GM18511 (cell line): ENCODE measurements around the gene SPIRE1.
"Not testable (repeated sequence)": the region's sequence is repeated elsewhere in the genome, so short reads cannot be mapped to it uniquely, and the experiment has no call there.

Experiments used
- ATAC-seq: cut with Tn5 transposase; IDR thresholded peaks from one replicate; pipeline ENCODE4 v1.9.1; 2021; ENCODE audit warnings: mild to moderate bottlenecking, moderate library complexity; ENCODE audit not compliant: unreplicated experiment

SPIRE1 gene

DNA sequence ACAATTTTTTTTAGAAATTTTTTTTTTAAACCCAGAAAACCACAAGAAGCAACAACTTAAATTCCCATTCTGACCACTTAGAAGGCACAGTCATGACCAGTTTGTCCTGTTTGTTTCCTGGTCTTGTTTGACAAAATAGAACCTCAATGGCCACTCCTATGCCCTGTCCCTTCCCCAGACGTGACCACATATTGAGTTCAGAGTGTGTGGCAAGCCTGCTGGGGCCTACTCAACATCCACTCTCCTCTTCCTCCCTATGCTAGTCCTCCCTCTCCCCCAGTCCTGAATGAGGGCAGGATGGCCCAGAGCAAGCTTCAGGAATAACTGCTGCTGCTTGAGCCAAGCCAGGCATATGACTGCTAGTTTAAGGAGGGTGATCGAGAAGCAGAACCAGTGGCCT, 160.6 kb downstream of the SPIRE1 start:
- ATAC-seq: no peak

DNA sequence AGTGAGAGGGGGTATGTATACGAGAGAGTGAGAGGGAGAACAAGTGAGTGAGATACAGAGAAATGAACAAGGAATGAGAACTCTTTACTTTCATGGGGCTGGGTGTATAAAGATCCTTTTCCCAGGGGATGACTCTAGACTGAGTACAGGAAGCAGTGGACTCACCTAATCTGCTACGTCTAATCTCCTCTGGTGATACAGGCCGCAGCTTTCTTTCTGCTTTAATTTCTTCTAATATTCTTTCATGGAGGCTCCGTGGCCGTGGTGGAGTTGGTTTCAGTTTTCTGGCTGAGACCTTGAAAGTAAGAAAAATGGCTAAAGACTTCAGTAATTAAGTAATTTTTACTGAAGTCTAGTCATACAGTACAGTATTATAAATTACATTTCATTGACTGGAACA, 165.0 kb downstream of the SPIRE1 start:
- ATAC-seq: no peak

DNA sequence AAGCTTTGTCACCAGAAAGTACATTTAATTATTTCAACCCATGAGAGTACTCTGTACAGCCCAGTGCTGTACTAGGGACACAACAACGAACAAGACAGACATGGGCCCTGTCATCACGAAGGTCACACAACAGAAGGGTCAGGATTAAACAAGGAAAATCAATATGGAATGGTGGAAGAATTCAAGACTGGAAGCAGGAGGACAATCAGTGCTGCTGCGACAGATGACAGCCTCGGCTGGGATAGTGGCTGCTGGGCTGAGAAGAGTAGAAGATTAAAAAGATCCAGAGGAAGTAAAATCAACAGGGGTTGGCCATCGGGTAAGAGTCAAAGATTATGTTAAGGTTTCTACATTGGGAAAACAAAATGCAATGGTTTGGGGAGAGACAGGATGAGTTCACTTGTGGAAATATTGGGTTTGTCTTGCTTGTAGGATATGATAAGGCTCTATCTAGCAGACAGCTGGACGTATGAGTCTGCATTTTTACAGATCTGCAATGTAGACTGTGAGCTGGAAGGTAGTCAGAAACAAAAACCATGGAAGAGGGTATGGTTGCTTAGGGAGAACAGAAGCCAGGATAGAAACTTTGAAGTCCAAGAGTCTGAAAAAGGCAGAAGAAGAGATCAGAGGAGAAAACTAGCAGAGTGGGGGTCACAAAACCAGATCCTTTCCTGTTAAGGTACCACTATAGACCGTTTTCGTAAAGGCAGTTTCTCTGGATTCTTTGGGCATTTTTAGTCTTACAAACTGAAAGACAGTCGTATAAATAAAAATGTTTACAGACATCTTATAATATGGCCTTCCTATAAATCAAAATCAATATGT, 166.1 kb downstream of the SPIRE1 start:
- ATAC-seq: no peak

- no peak for ATAC-seq
Observed at GRCh38 chr18:12485479-12486105, 172.3 kb downstream of the SPIRE1 start.

DNA sequence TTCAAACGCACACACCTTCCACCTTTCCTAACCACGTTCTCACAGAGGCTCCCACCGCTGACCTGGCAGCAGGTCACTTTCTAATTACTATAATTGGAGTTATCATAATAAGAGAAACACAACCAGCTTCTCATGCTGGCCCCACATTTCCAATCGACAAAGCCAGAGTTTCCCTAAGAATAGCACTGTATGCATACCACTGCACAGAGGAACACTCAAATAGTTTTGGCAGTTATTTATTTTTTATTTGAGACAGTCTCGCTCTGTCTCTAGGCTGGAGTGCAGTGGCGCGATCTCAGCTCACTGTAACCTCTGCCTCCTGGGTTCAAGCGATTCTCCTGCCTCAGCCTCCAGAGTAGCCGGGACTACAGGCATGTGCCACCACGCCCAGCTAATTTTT, 176.0 kb downstream of the SPIRE1 start:
- not testable (repeated sequence) for ATAC-seq

DNA sequence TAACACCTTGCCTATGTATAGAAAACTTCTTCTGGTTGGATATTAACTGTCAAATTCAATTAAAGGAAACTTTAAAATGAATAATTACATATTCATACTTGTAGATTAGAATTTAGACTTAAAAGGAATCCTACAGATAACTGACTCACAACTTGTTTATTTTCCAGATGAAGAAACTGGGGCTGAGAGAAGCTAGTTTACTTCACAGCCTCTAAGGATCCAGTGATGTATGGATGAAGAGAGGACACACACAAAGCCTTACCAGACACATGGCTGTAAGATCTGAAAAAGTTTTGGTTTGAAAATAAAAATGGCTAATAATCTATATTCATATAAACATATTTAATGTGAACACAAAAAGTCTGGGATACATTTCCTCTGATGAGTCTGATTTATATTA, 177.9 kb downstream of the SPIRE1 start:
- no peak for ATAC-seq

DNA sequence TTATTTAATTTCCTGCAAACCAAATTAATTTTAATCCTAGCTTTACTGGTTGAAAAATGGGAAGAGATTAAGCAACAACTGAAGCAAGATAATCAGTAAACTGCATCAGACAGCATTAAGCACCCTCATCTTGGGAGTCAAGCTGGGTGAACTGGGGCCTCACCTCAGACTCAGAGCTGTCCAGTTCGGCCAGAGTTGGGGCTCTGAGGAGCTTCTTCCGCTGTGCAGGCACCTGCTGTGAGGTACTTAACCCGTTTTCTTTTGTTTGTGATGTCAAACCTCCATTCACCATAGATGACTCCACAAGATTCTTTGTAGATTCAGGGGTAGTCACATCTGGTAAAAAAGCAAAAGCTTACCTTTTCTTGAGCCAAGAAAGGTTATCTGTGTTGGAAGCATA, 178.4 kb downstream of the SPIRE1 start:
- no peak for ATAC-seq

DNA sequence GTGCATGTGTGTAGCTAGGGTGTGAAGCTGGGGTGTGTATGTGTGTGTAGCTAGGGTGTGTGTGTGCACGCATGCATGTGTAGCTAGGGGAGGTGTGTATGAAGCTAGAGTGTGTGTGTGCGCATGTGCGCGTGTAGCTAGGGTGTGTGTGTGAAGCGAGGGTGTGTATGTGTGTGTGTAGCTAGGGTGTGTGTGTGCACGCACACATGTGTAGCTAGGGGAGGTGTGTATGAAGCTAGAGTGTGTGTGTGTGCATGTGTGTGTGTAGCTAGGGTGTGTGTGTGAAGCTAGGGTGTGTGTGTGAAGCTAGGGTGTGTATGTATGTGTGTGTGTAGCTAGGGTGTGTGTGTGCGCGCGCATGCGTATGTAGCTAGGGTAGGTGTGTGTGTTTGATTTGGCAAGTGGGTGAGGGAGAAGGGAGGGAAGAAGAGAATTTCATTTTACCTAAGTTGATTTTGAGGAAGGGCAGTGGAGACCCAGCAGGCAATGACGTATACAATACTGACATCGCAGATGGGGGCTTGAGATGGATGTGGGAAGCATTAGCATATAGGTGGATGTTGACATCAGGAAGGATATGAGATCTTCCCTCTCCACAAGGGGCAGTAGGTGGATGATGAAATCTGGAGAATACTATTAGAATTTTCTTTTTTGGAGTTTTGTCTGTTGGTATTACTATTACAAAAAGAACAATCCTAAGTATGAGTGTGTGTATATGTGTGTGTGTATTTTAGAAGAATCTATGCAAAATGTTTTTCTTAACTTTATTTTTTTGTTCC, 179.4 kb downstream of the SPIRE1 start:
- no peak for ATAC-seq

- ATAC-seq: no peak
Observed at GRCh38 chr18:12477606-12478005, 180.3 kb downstream of the SPIRE1 start.

DNA sequence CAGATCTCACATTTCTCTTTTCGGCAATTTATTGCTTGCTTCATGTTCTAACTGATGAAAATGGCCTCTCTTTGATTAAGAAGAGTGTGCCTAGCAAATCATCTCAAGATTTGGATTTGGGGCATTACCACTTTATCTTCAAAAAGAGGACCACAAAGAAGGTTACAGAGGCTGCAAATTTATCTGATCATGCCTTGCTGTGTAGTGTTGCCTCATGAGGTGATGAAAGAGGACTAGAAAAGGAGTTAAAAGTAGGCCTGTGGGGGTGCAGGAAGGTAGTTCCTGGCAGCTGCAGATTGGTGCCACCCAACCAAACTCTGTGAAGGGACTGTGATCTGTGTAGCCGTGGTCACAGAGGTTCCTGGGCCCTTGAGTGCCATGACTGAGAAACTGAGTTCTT, 181.0 kb downstream of the SPIRE1 start:
- no peak for ATAC-seq

GRCh38 chr18:12474876-12475275, 183.0 kb downstream of the SPIRE1 start:
- ATAC-seq: no peak

DNA sequence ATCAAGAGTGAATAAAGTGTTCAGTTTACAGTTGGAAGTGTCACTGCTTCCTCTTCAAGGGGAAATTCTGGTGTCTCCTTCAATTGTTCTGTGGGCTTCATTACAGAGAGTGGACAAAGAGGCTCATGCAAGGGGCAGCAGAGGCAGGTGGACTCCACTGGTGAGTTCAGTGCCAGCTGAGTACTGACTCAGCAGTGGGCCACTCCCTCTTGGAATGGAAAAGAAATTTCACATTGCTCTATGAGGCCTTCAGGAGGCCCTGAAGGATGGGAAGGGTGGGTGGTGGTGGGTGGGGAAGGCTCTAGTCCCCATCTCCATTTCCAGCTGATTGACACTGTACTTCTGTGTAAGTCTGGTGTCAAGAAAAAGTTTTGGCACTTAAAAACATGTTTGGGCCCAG, 183.8 kb downstream of the SPIRE1 start:
- ATAC-seq: no peak

DNA sequence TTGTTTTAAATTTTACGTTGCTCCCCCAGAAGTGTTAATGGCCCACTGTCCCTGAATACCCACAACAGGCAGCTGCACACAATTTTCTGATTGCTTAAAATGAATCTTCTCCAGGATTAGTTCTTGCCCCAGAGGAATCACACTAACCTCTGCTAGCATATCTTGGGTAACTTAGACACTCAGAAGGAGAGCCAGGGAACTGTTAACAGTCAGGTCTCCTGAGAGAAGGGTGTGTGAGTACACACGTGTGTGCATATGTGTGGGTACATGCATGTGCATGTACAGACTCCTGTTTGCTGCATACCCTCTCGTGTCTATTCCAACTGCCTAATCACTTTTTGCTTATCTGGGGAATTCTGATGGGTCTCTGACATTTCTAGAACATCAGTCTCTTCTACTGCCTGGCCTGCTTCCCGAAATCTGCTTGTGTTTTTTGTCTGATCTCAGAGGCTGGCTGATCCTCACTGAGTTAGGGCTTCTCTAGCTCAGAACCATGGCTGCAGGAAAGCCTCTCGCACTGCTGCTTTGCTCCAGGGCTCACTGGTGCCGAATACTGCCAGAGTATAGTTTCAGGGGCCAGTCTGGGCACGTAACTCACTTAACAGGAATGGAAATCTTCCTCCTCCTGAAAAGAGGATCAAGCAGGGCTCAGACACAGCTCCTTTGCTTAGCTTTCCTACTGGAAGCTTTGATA, 187.4 kb downstream of the SPIRE1 start:
- ATAC-seq: no peak

- ATAC-seq: no peak
Observed at GRCh38 chr18:12468445-12468844, 189.5 kb downstream of the SPIRE1 start.

DNA sequence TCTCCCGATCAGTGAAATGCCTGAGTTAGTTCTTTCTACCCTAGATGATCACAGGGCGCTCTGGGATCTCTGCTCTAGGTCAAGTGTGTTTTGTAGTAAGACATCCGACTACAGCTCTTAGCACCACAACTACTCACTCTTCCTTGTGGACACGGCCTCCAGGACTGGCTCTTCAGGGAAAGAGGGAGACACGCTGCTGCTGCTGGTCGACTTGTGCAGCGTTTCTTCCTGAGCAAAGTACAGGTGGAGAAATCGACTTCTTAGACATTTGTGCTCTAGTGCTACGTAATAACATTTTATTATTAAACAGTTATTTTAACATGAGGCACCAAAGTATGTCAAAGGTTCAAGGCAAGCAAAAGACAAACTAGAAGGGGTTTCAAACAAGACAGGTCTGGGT, 193.2 kb downstream of the SPIRE1 start:
- no peak for ATAC-seq

DNA sequence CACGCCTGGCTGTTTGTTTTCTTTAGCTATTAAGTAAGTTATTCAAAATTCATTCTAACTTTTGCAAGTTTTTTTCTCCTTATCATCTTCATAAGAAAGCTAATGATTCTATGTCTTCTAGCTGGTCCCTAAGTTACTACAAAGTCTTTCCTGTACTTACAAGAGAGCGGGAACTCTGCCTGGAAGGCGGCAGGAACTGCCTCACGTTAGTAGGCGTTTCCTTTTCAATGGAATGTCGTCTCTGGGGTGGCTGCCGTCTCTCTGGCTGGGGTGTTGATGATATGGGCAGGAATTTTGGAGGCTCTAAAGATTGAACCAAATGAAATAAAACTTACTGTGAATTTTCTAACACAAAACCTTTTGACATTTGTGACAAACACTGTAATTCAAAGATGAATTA, 194.7 kb downstream of the SPIRE1 start:
- ATAC-seq: no peak

- no peak for ATAC-seq
Observed at GRCh38 chr18:12462242-12462641, 195.7 kb downstream of the SPIRE1 start.

- no peak for ATAC-seq
Observed at GRCh38 chr18:12461326-12461725, 196.6 kb downstream of the SPIRE1 start.

- ATAC-seq: no peak
Observed at GRCh38 chr18:12460874-12461273, 197.0 kb downstream of the SPIRE1 start.

DNA sequence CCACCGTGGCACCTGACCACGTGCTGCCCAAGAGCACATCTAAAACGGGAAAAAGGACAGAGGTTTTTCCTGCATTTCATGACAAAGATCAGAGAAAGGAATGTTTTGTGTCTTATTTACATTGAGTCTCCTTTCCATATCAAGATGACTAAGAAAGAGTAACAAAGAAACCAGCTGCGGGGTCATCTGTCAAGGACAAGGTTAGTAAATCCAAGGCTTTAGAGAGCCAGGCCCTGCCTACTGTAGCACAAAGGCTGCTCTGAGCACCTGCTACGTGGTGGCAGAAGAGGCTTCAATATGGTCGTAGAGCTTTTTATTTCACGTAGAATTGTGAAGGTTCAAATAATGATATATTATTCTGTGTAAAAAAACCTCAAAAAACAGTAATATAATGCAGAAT, 199.1 kb downstream of the SPIRE1 start:
- ATAC-seq: no peak

DNA sequence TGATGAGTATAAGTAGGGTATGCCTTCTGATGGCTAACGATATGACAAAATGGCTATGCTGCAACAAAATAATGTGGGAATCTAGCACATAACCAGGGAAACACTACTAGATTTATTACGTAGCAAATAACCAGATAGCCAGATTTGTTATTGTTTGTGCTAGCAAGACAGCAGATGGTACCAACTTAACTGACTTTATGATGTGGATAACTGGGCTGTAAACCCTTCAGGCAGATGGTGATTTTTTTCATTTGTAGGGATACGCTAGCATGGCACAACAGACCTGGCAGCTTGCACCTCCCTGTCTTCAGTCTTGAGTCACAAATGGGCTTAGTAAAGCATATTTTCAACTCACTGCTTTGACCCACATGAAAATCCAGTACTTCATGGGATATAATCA, 201.5 kb downstream of the SPIRE1 start:
- no peak for ATAC-seq
